Keratinocyte (primary cell): ENCODE data around the gene RHOC. TPM values are rescaled to one million over a fixed set of nuclear protein-coding genes. Genes with fewer than 3 reads are reported as not detected.
A peak's percentile ranks its signal among the peaks of the same experiment; 100 is the strongest.

Experiments used
- DNase-seq: peaks from one replicate; pipeline ENCODE4 v3.0.0-alpha.2; 2011; ENCODE audit warnings: low read depth, missing footprints, low spot score
- FAIRE-seq: peaks from 2 replicates; lab custom pipeline; 2011; peaks lifted over from hg19 to GRCh38; lab: Jason Lieb, UNC
- H2AFZ ChIP-seq: 2 replicates; pipeline ENCODE4 v1.6.0; 2012; ENCODE audit warnings: low read length, control low read depth, inconsistent platforms; ENCODE audit not compliant: control insufficient read depth
- H3K27ac ChIP-seq: 2 replicates; pipeline ENCODE4 v1.5.1; 2011; ENCODE audit warnings: low read length; ENCODE audit not compliant: control insufficient read depth, insufficient read depth
- H3K27me3 ChIP-seq: 3 replicates; pipeline ENCODE4 v1.6.0; 2011; ENCODE audit warnings: low read length; ENCODE audit not compliant: control insufficient read depth, insufficient read depth; ENCODE audit errors: extremely low read depth
- H3K36me3 ChIP-seq, 2 experiments: 2 replicates in 1 of 2; 3 replicates in 1 of 2; pipeline ENCODE4 v1.5.1; 2011; ENCODE audit warnings: low read length in 2 of 2, mild to moderate bottlenecking in 1 of 2; ENCODE audit not compliant: control insufficient read depth in 2 of 2, insufficient read depth in 2 of 2; ENCODE audit errors: extremely low read depth in 1 of 2
- H3K4me1 ChIP-seq: 3 replicates; pipeline ENCODE4 v1.5.1; 2011; ENCODE audit warnings: low read length; ENCODE audit not compliant: control insufficient read depth, insufficient read depth; ENCODE audit errors: extremely low read depth
- H3K4me2 ChIP-seq: 3 replicates; pipeline ENCODE4 v1.6.0; 2011; ENCODE audit warnings: low read depth, low read length; ENCODE audit not compliant: control insufficient read depth, insufficient read depth; ENCODE audit errors: extremely low read depth
- H3K4me3 ChIP-seq, 3 experiments: fragments of 200-600 bp in 1 of 3; sonication (generic) in 1 of 3; 2 replicates in 2 of 3; 3 replicates in 1 of 3; pipeline ENCODE4 v1.5.1; 2011 to 2016; ENCODE audit warnings: low read length in 3 of 3, mild to moderate bottlenecking in 3 of 3, control low read depth in 2 of 3, inconsistent platforms in 1 of 3, low read depth in 1 of 3, mixed read lengths in 1 of 3, mixed run types in 1 of 3, moderate library complexity in 1 of 3; ENCODE audit not compliant: control insufficient read depth in 2 of 3, insufficient read depth in 2 of 3; ENCODE audit errors: extremely low read depth in 1 of 3
- H3K79me2 ChIP-seq: 2 replicates; pipeline ENCODE4 v1.6.0; 2012; ENCODE audit warnings: low read length; ENCODE audit not compliant: control insufficient read depth, insufficient read depth
- H3K9ac ChIP-seq: 3 replicates; pipeline ENCODE4 v1.6.0; 2011; ENCODE audit warnings: low read length; ENCODE audit not compliant: control insufficient read depth, insufficient read depth; ENCODE audit errors: extremely low read depth
- H3K9me1 ChIP-seq: 3 replicates; pipeline ENCODE4 v1.6.0; 2011; ENCODE audit warnings: low read length; ENCODE audit not compliant: control insufficient read depth, insufficient read depth; ENCODE audit errors: extremely low read depth
- H3K9me3 ChIP-seq: 2 replicates; pipeline ENCODE4 v1.5.1; 2012; ENCODE audit warnings: low read depth, low read length; ENCODE audit not compliant: control insufficient read depth
- H4K20me1 ChIP-seq: 3 replicates; pipeline ENCODE4 v1.6.0; 2011; ENCODE audit warnings: low read length; ENCODE audit not compliant: control insufficient read depth, insufficient read depth; ENCODE audit errors: extremely low read depth
- EZH2 ChIP-seq: IDR thresholded peaks from one replicate; pipeline ENCODE4 v1.6.1; 2012; ENCODE audit warnings: inconsistent platforms, mild to moderate bottlenecking, low read length, moderate library complexity
- dilution Hi-C: fragments of 300-500 bp; cut with MboI; formaldehyde crosslinking; loops from one replicate; pipeline ENCODE4 v1.7.0; 2020; ENCODE audit warnings: low sequenced_read_pairs; ENCODE audit not compliant: extremely low pct_ligation_motif_present
- polyA plus RNA-seq, 5 experiments: library from polyadenylated mRNA; depleted of rRNA in 3 of 5; stranded (reverse) in 3 of 5; stranded (forward) in 1 of 5; unstranded in 1 of 5; fragments of >200 nt; gene quantifications; 1 replicate in 1 of 5; 2 replicates in 3 of 5; 3 replicates in 1 of 5; pipeline versions ENCODE4 v1.2.1 to v1.2.3, GENCODE V29; 2011 to 2012; ENCODE audit warnings: missing spikeins in 2 of 5, low read depth in 1 of 5, low replicate concordance in 1 of 5
- TF ChIP-seq, protein P1 (sequence below), 3 experiments: IDR thresholded peaks in 1 of 3; conservative IDR thresholded peaks in 1 of 3; optimal IDR thresholded peaks in 1 of 3; 2 replicates in 2 of 3; 3 replicates in 1 of 3; pipeline versions ENCODE3 to v1.5.1; 2011; ENCODE audit warnings: low read length in 3 of 3, mild to moderate bottlenecking in 3 of 3, moderate library complexity in 2 of 3, control low read depth in 1 of 3, inconsistent platforms in 1 of 3; ENCODE audit not compliant: insufficient read depth in 2 of 3; ENCODE audit errors: extremely low read depth in 1 of 3

RHOC gene
- polyA plus RNA-seq, 1 donor (not counting 4 experiments of a cell fraction or from before 2014, with no cell fraction given), result 639 TPM

DNA sequence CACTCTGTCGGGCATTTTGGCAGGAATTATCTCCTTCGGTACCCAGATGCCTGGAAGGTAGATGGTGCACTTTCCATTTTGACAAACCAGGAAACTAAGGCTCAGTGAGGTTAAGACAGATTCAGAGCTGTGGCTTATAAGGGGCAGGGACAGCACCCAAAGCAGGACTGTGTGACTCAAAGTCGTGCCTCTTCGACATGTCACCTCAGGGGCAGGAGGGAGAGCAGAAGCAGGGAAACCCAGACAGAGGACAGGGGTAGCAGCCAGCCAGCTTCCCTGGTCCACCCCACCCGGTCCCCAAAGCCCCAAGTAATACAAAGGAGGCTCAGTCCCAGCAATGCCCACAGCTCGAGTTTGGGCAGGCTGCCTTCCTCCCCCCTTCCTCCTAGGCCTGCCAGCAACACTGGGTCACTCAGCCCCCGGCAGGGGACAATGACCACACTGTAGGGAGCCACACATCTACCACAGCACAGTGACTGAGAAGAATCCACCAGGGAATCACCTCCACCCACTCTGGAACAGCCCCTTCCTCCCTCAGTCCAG lies 2.5 kb downstream of the RHOC start:
- Histone ChIP-seq H3K79me2 (peaks cover 38% of the 10 kb centered on the region), H3K27ac (peak overlapping the region; percentile 91), H3K4me2 (peak overlapping the region; percentile 100), H3K9ac (peak overlapping the region; percentile 90), H3K9me3 (no peaks in the 10 kb centered on the region), H3K4me3 (peak overlapping the region; percentile 72 to 92 (median 87)), H3K36me3 (peaks cover 20 to 47% of the 10 kb centered on the region in 2 experiments), H3K4me1 (peaks cover 70% of the 10 kb centered on the region), H4K20me1 (peaks cover 15% of the 10 kb centered on the region), H3K9me1 (peaks cover 11% of the 10 kb centered on the region), H3K27me3 (no peaks in the 10 kb centered on the region), H2AFZ (no peak overlapping the region)
- dilution Hi-C loops, result no loop called here
- TF ChIP-seq, protein P1, sequence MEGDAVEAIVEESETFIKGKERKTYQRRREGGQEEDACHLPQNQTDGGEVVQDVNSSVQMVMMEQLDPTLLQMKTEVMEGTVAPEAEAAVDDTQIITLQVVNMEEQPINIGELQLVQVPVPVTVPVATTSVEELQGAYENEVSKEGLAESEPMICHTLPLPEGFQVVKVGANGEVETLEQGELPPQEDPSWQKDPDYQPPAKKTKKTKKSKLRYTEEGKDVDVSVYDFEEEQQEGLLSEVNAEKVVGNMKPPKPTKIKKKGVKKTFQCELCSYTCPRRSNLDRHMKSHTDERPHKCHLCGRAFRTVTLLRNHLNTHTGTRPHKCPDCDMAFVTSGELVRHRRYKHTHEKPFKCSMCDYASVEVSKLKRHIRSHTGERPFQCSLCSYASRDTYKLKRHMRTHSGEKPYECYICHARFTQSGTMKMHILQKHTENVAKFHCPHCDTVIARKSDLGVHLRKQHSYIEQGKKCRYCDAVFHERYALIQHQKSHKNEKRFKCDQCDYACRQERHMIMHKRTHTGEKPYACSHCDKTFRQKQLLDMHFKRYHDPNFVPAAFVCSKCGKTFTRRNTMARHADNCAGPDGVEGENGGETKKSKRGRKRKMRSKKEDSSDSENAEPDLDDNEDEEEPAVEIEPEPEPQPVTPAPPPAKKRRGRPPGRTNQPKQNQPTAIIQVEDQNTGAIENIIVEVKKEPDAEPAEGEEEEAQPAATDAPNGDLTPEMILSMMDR (optimal IDR thresholded peaks at IDR 0.05 in 1 of 3, IDR thresholded peaks at IDR 0.05 in 1 of 3, conservative IDR thresholded peaks at IDR 0.05 in 1 of 3; ENCODE audit: extremely low read depth in 1 of 3, insufficient read depth in 2 of 3, low read length in 3 of 3), result no peak
- TF ChIP-seq EZH2, result no peak
- no peak for DNase-seq
- no peak for FAIRE-seq

DNA sequence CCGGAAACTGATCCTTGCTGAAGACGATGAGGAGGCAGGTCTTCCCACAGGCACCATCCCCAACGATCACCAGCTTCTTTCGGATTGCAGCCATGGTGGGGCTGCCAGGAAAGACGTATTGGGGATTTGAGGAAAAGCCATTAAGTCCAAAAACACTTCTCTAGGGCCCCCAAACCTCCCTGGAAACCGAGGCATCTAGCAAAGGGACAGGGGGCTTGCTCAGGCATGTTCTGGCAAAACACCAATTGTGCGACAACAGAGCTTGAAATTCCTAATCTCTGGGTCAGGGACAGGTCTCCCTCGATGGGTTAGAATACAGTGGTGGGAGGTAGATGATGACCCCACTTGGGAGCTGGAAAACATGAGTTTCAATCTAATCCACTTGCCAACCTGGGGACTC lies 3.2 kb downstream of the RHOC start:
- Histone ChIP-seq H3K9ac (peak overlapping the region; percentile 90), H3K4me1 (peaks cover 73% of the 10 kb centered on the region), H2AFZ (no peak overlapping the region), H3K79me2 (peaks cover 38% of the 10 kb centered on the region), H3K4me2 (peak overlapping the region; percentile 100), H3K36me3 (peaks cover 23 to 50% of the 10 kb centered on the region in 2 experiments), H4K20me1 (peaks cover 15% of the 10 kb centered on the region), H3K4me3 (peak overlapping the region in 2 of 3 experiments; percentile 72 to 92), H3K27ac (peak overlapping the region; percentile 91), H3K27me3 (no peaks in the 10 kb centered on the region), H3K9me3 (no peaks in the 10 kb centered on the region), H3K9me1 (peaks cover 11% of the 10 kb centered on the region)
- FAIRE-seq (no peak), DNase-seq (no peak)
- TF ChIP-seq, protein P1 (optimal IDR thresholded peaks at IDR 0.05 in 1 of 3, IDR thresholded peaks at IDR 0.05 in 1 of 3, conservative IDR thresholded peaks at IDR 0.05 in 1 of 3; ENCODE audit: extremely low read depth in 1 of 3, insufficient read depth in 2 of 3, low read length in 3 of 3), result no peak
- TF ChIP-seq EZH2, result no peak
- dilution Hi-C loops, result no loop called here
